Stimulated activated naive CD8-positive, alpha-beta T cell treated with anti-CD3 and anti-CD28 coated beads, Interleukin-15, Interleukin-2, amounts not matched to agents 100 ng/mL and 50 ng/mL, for 24 hours (primary cell): Measurements from ENCODE around the gene DNPH1.

ENCODE experiments used
- H3K27ac Mint-ChIP-seq: one replicate; pipeline ENCODE4 v1.8.0; 2021; ENCODE audit warnings: mild to moderate bottlenecking, mixed read lengths
- H3K27me3 Mint-ChIP-seq: one replicate; pipeline ENCODE4 v1.8.0; 2021; ENCODE audit warnings: mixed read lengths
- H3K36me3 Mint-ChIP-seq: one replicate; pipeline ENCODE4 v1.8.0; 2021; ENCODE audit warnings: low read depth, mixed read lengths
- H3K4me1 Mint-ChIP-seq: one replicate; pipeline ENCODE4 v1.8.0; 2021; ENCODE audit warnings: low read depth, mixed read lengths
- H3K4me3 Mint-ChIP-seq: one replicate; pipeline ENCODE4 v1.8.0; 2021; ENCODE audit warnings: mild to moderate bottlenecking, mixed read lengths
- H3K9me3 Mint-ChIP-seq: one replicate; pipeline ENCODE4 v1.8.0; 2021; ENCODE audit warnings: mixed read lengths

The DNPH1 gene

GRCh38 chr6:43240950-43241349 lies 11.7 kb upstream of the DNPH1 start:
- Mint-ChIP-seq H3K4me1 (no peaks in the 10 kb centered on the region), H3K27me3 (peaks cover 27% of the 10 kb centered on the region), H3K36me3 (no peaks in the 10 kb centered on the region), H3K9me3 (no peaks in the 10 kb centered on the region), H3K4me3 (no peak overlapping the region), H3K27ac (no peak overlapping the region)

GRCh38 chr6:43239054-43239453 lies 9.8 kb upstream of the DNPH1 start:
- Mint-ChIP-seq H3K4me3 (no peak overlapping the region), H3K9me3 (no peaks in the 10 kb centered on the region), H3K36me3 (no peaks in the 10 kb centered on the region), H3K4me1 (no peaks in the 10 kb centered on the region), H3K27ac (no peak overlapping the region), H3K27me3 (peaks cover 27% of the 10 kb centered on the region)

GRCh38 chr6:43235841-43236240 lies 6.6 kb upstream of the DNPH1 start:
- no peak overlapping the region for H3K4me3 Mint-ChIP-seq
- H3K9me3 Mint-ChIP-seq = no peaks in the 10 kb centered on the region
- H3K27ac Mint-ChIP-seq = no peak overlapping the region
- H3K4me1 Mint-ChIP-seq = no peaks in the 10 kb centered on the region
- H3K36me3 Mint-ChIP-seq = no peaks in the 10 kb centered on the region
- peaks cover 30% of the 10 kb centered on the region for H3K27me3 Mint-ChIP-seq

GRCh38 chr6:43231735-43232450 lies 2.6 kb upstream of the DNPH1 start:
- peaks cover 18% of the 10 kb centered on the region for H3K4me1 Mint-ChIP-seq
- no peaks in the 10 kb centered on the region for H3K9me3 Mint-ChIP-seq
- H3K27ac Mint-ChIP-seq = no peak overlapping the region
- no peaks in the 10 kb centered on the region for H3K36me3 Mint-ChIP-seq
- H3K4me3 Mint-ChIP-seq = no peak overlapping the region
- H3K27me3 Mint-ChIP-seq = peaks cover 7% of the 10 kb centered on the region

GRCh38 chr6:43231053-43231452 lies 1.8 kb upstream of the DNPH1 start:
- Mint-ChIP-seq H3K27ac (no peak overlapping the region), H3K27me3 (peaks cover 7% of the 10 kb centered on the region), H3K4me1 (peaks cover 26% of the 10 kb centered on the region), H3K36me3 (peaks cover 6% of the 10 kb centered on the region), H3K9me3 (no peaks in the 10 kb centered on the region), H3K4me3 (no peak overlapping the region)

GRCh38 chr6:43229803-43230620 lies 731 bp upstream of the DNPH1 start:
- peaks cover 7% of the 10 kb centered on the region for H3K27me3 Mint-ChIP-seq
- no peaks in the 10 kb centered on the region for H3K9me3 Mint-ChIP-seq
- peak overlapping the region; percentile 93 for H3K27ac Mint-ChIP-seq
- H3K4me1 Mint-ChIP-seq = peaks cover 37% of the 10 kb centered on the region
- peaks cover 13% of the 10 kb centered on the region for H3K36me3 Mint-ChIP-seq
- H3K4me3 Mint-ChIP-seq = peak overlapping the region; percentile 91

GRCh38 chr6:43226192-43226851 lies 3.0 kb downstream of the DNPH1 start:
- Mint-ChIP-seq H3K9me3 (no peaks in the 10 kb centered on the region), H3K27me3 (peaks cover 3% of the 10 kb centered on the region), H3K27ac (peak overlapping the region; percentile 96), H3K36me3 (peaks cover 30% of the 10 kb centered on the region), H3K4me3 (peak overlapping the region; percentile 62), H3K4me1 (peaks cover 65% of the 10 kb centered on the region)

- peaks cover 41% of the 10 kb centered on the region for H3K36me3 Mint-ChIP-seq
- H3K27ac Mint-ChIP-seq = peak overlapping the region; percentile 86
- H3K4me3 Mint-ChIP-seq = no peak overlapping the region
- H3K4me1 Mint-ChIP-seq = peaks cover 56% of the 10 kb centered on the region
- no peaks in the 10 kb centered on the region for H3K9me3 Mint-ChIP-seq
- H3K27me3 Mint-ChIP-seq = no peaks in the 10 kb centered on the region
Observed at GRCh38 chr6:43223175-43223574, 6.1 kb downstream of the DNPH1 start.

- Mint-ChIP-seq H3K36me3 (peaks cover 44% of the 10 kb centered on the region), H3K4me1 (peaks cover 49% of the 10 kb centered on the region), H3K4me3 (no peak overlapping the region), H3K27me3 (no peaks in the 10 kb centered on the region), H3K9me3 (no peaks in the 10 kb centered on the region), H3K27ac (peak overlapping the region; percentile 86)
Observed at GRCh38 chr6:43222418-43223059, 6.7 kb downstream of the DNPH1 start.

- Mint-ChIP-seq H3K4me3 (no peak overlapping the region), H3K4me1 (peaks cover 42% of the 10 kb centered on the region), H3K27me3 (no peaks in the 10 kb centered on the region), H3K9me3 (no peaks in the 10 kb centered on the region), H3K36me3 (peaks cover 51% of the 10 kb centered on the region), H3K27ac (peak overlapping the region; percentile 78)
Observed at GRCh38 chr6:43221046-43221972, 8.0 kb downstream of the DNPH1 start.

GRCh38 chr6:43220439-43220951 lies 8.8 kb downstream of the DNPH1 start:
- peak overlapping the region; percentile 49 for H3K27ac Mint-ChIP-seq
- peaks cover 34% of the 10 kb centered on the region for H3K4me1 Mint-ChIP-seq
- peaks cover 45% of the 10 kb centered on the region for H3K36me3 Mint-ChIP-seq
- no peaks in the 10 kb centered on the region for H3K27me3 Mint-ChIP-seq
- H3K9me3 Mint-ChIP-seq = no peaks in the 10 kb centered on the region
- no peak overlapping the region for H3K4me3 Mint-ChIP-seq

- H3K27me3 Mint-ChIP-seq = no peaks in the 10 kb centered on the region
- no peaks in the 10 kb centered on the region for H3K9me3 Mint-ChIP-seq
- H3K27ac Mint-ChIP-seq = no peak overlapping the region
- H3K36me3 Mint-ChIP-seq = peaks cover 42% of the 10 kb centered on the region
- no peak overlapping the region for H3K4me3 Mint-ChIP-seq
- H3K4me1 Mint-ChIP-seq = peaks cover 29% of the 10 kb centered on the region
Observed at GRCh38 chr6:43219814-43220213, 9.5 kb downstream of the DNPH1 start.

- H3K27me3 Mint-ChIP-seq = no peaks in the 10 kb centered on the region
- H3K36me3 Mint-ChIP-seq = peaks cover 36% of the 10 kb centered on the region
- H3K4me3 Mint-ChIP-seq = no peak overlapping the region
- no peak overlapping the region for H3K27ac Mint-ChIP-seq
- peaks cover 22% of the 10 kb centered on the region for H3K4me1 Mint-ChIP-seq
- H3K9me3 Mint-ChIP-seq = no peaks in the 10 kb centered on the region
Observed at GRCh38 chr6:43219119-43219518, 10.2 kb downstream of the DNPH1 start.

- H3K36me3 Mint-ChIP-seq = peaks cover 24% of the 10 kb centered on the region
- no peak overlapping the region for H3K27ac Mint-ChIP-seq
- no peaks in the 10 kb centered on the region for H3K27me3 Mint-ChIP-seq
- H3K9me3 Mint-ChIP-seq = no peaks in the 10 kb centered on the region
- peaks cover 9% of the 10 kb centered on the region for H3K4me1 Mint-ChIP-seq
- no peak overlapping the region for H3K4me3 Mint-ChIP-seq
Observed at GRCh38 chr6:43217351-43217750, 11.9 kb downstream of the DNPH1 start.
